ENCODE measurements around the gene ST6GALNAC1.

The ST6GALNAC1 gene

GRCh38 chr17:76581515-76581914, 62.0 kb downstream of the ST6GALNAC1 start:
- no peak for DNase-seq (ENCODE audit: low read depth in 2 of 3, low spot score in 1 of 3)

- no peak for DNase-seq (ENCODE audit: low read depth in 2 of 3, low spot score in 1 of 3)
Observed at GRCh38 chr17:76579281-76579680, 64.3 kb downstream of the ST6GALNAC1 start.

- no peak for DNase-seq (ENCODE audit: low read depth in 2 of 3, low spot score in 1 of 3)
Observed at GRCh38 chr17:76578376-76578775, 65.2 kb downstream of the ST6GALNAC1 start.

GRCh38 chr17:76577876-76578275, 65.7 kb downstream of the ST6GALNAC1 start:
- no peak for DNase-seq (ENCODE audit: low read depth in 2 of 3, low spot score in 1 of 3)

GRCh38 chr17:76576189-76576588, 67.4 kb downstream of the ST6GALNAC1 start:
- no peak for DNase-seq (ENCODE audit: low read depth in 2 of 3, low spot score in 1 of 3)

- no peak for DNase-seq (ENCODE audit: low read depth in 2 of 3, low spot score in 1 of 3)
Observed at GRCh38 chr17:76575570-76575969, 68.0 kb downstream of the ST6GALNAC1 start.

Data from stimulated activated CD4-positive, alpha-beta T cell treated with anti-CD3 and anti-CD28 coated beads, Interleukin-12 subunit alpha, Interleukin-12 subunit beta, amount 100 ng/mL, for 48 hours (primary cell).